NK-92 treated with Interleukin-12 subunit alpha and Interleukin-12 subunit beta, amount 100 ng/mL, for 24 hours (cell line): ENCODE data around the gene CHCHD5.
A peak's percentile ranks its signal among the peaks of the same experiment; 100 is the strongest.

Experiments
- DNase-seq: peaks from one replicate; lab custom pipeline; 2025; lab: John Stamatoyannopoulos, UW

CHCHD5 gene

DNA sequence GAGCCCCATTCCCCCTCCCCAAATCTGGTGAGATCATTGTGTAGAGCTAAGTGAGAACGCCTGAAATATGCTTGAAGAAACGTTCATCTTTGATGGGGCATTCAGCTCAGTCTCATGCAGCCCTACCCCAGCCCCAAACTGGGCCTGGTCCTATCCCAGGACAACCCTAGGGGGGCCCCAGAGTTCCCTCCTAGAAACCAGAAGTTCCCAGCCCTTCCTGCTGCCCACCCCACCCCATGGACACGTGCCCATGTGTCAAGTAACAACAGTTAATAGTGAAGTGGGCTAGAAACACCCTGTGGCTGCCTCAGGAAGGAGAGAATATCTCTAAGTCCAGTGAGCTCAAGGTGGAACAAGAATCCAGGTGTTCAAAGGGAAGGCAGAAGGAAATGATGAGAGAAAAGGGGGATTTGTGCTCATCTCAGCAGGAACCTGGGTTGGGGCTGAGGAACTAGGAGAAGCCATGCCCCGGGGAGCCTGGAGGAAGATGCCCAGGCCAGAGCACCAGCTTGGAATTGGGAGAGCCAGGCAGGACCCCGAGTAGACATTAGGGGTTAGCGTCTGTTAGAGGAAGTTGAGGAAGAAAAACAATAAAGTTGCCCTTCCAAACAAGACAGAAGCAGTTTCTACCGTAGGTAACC lies 41.2 kb downstream of the CHCHD5 start:
- DNase-seq: no peak

DNA sequence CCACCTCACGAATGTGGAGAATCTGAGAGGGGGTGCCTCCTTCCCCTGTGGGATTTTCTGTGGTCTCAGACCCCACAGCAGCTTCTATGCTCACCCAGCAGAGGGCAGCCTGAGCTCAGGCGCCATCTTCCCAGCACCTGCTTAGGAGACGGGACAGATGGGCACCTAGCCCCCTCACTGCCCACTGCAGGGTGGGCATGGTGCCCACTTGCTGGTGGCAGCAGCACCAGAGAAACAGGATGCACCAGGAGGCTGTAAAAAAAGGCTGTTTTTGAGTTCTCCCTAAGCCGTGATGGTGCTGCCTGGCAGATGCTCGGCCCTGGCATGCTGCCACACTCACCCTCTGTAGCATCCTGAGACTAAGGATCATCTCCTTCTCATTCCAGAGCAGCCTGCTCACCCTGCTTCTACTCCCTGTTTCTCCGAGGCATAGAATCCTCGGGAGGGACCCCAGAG lies 42.2 kb downstream of the CHCHD5 start:
- peak; percentile 58 for DNase-seq

DNA sequence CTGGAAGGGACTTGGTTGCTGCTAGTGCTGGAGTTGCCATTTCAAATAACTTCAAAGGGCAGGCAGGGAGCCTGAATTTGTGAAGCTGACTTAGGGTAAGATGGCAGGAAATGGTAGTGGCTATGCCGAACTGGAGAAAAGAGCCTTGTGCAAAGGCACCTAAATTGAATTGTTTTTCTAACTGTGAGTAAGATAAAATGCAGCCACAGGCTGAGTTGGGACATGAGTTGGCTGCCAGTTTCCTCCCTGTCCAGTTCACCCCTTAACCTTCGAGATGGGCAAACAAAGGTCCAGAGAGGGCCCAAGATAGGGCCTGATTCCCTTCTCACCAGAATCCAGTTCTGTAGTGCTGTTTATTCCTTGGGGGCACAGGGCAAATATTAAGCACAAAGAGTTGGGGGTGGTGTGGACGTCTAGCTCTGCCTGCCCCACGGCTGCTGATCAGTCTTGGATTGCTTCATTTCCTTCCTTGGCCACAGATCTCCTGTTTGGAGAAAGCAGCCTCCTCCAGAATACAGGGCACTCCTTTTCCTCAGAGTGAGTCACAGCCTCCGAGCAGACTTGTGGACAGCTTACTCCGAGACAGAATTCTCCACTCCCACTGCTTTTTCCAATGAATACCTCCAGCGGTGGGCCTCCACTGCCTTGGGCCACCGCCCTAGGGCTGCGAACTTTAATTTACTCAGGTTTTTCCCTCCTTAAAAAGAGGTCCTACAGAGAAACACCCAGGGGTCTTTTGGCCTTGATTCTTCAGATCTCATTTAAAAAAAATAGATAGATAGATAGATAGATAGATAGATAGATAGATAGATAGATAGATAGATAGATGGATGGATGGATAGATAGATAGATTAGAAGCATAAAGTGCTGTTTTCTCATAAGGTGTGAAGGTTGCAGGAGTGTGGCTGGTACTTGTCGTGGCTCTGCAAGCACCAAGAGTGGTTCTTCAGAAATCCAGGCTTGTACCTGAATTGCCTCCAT lies 42.9 kb downstream of the CHCHD5 start:
- DNase-seq: peak; percentile 35

DNA sequence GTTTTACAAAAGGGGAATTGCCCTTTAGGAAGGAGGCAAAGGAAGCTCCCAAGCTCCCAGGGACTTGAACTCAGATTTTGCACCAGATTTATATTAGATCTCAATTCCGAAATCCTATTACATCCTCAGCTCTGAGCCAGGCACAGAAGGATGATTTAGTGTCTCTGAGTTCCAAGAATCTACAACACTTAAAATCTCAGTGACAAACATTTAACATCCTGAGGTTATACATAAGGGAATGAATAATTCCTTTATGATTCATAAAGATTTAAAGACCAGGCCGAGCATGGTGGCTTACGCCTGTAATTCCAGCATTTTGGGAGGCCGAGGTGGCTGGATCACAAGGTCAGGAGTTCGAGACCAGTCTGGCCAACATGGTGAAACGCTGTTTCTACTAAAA lies 44.8 kb downstream of the CHCHD5 start:
- DNase-seq: no peak

DNA sequence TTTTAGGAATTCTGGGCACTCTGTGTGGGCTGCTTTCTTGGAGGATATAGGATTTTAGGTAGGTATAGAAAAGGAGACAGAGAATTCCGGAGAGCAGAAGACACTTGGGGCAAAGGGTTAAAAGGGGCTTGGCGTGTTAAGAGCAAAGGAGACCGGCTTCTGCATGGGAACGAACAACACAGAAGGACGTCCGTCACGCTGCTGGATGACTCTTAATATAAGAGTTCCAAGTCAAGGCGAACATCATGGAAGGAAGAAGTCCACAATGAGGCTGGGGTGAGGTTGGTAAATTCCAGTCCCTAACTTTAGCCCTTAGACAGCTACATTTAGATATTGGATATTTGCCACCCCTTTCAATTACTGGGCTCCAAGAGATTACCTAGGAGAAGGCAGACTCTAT lies 45.4 kb downstream of the CHCHD5 start:
- no peak for DNase-seq

DNA sequence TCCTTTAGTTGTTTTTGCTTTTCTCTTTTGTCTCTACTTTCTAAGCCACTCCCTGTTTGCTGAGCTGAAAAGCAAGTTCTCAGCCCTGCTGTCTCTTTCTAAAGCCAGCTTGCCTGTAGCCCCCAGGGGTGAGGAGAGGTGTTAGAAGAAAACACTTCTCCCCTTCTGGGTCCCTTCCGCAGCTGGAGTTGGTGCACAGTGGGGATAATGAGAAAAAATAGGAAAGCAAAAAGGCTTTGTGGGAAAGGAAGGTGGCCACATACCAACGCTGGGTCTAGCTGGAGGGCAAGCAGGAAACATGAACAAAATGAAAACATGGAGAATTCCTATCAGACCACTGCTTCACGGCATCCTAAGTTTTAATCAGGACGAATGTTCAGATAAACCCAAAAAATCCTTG lies 45.9 kb downstream of the CHCHD5 start:
- DNase-seq: no peak

DNA sequence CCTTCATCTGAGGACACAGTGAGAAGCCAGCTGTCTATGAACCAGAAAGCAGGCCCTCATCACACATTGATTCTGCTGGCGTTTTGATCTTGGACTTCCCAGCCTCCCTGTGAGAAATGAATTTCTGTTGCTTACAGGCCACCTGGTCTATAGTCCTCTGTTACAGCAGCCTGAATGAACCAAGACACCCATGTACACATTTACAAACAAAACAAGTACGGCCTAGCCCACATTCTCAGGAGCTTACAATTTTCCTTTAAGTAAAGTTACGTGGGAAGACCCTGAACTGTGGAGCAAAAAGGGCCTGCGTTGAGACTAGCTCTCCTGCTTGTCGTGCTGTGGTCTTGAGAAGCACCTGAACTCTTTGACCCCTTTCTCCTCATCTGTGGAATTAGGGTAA lies 49.3 kb downstream of the CHCHD5 start:
- no peak for DNase-seq

DNA sequence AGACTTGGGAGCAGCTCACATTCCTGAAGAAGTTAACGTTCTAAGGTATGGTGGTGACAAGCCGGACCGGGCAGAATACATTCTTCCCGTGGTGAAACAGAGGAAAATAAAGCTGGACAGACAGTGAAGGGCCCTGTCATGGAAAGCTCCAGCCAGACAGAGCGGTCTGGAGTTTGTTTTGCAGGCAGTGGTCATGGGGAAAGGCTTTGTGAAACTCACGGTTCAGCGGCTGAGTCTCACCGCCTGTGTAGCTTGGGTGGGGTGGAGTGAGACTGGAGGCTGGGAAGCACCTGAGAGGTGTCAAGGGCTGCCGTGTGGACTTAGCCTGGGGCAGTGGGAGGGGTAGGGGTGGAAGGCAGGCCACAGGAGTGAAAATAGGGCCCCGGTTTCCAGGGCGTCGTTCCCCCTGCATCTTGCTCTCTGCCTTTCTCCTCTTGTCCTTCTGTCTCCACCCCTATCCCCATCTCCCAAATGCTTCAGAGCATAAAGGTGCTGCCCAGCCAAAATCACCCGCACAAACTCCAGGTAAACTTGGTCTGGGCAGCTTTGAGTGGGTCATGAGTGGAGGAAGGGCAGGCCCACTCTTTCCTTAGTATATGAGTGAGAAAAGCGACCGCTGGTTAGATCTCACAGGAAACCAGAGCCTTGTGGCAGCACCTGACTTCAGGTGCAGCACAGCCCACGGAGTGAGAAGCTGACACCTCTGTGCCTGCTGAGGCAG lies 49.9 kb downstream of the CHCHD5 start:
- no peak for DNase-seq

DNA sequence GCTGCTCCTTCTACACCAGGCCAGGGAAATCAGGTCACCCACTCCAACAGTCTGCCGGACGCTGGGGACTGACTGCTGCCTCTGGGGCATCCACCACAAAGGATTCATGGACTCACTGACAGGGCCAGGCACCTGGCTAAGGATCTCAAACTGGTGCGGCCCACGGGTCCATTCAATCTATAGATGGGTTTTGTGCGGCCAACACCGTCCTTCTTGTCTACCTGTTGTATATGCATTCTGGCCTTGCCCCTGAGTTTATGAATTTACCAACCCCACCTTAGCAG lies 50.4 kb downstream of the CHCHD5 start:
- peak; percentile 23 for DNase-seq

DNA sequence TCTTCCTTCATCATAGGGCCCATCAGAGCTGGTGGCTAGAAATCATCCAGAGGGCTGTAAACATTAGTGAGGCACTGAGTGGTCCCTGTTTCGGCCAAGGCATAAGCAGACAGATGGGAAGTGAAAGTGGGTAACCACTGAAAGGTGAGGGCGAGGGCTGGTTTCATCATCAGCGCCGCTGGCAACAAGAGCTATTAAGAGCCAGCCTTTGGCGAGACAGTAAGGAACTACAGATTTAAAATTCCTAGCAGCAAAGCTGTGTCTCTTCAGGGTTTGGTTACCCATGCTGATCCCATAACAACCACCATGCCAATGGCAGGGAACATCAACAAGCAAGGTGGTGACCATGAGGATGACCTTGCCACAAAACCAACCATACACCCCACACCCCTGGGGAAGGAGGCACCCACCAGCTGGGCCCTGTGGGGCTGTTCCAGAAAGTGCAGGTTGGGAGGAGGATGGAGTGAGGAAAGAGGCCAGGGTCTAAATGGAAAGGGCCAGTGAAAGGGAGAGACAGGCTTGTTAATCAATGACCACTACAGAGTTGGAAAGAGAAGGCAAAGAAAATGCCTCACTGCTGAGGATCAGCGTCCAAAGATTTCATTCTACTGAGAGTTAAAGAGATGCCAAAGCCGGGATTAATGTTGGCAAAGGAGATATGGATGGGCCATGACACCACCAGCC lies 52.3 kb downstream of the CHCHD5 start:
- peak; percentile 50 for DNase-seq

DNA sequence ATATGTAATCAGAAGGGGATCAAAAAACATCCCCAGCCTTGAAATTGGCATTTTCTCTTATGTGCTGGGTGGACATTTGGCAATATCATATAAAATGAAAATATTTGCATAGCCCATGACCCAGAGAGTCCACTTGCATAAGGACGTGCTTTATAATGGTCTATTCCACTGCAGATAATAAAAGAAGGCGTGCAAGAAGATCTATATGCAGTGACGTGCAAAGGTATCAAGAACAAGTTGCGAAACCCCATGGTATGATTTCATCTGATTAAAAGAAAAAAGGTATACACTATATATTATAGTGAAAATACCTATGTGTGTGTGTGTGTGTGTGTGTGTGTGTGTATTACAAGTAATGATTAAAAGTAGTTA lies 52.9 kb downstream of the CHCHD5 start:
- no peak for DNase-seq
